Choroid plexus epithelial cell (primary cell): ENCODE measurements around the gene ALKBH3.
A peak's percentile ranks its signal among the peaks of the same experiment; 100 is the strongest.

Experiments used
- DNase-seq: peaks from one replicate; pipeline ENCODE4 v3.0.0-alpha.2; 2010; ENCODE audit warnings: low read depth
- H3K4me3 ChIP-seq: 2 replicates; pipeline ENCODE4 v1.5.1; 2011; ENCODE audit warnings: low read depth, mild to moderate bottlenecking, control low read depth, low read length, moderate library complexity
- CTCF ChIP-seq: conservative IDR thresholded peaks from 2 replicates; pipeline ENCODE4 v1.5.1; 2011; ENCODE audit warnings: low read depth, mild to moderate bottlenecking, control low read depth, inconsistent platforms, low read length, moderate library complexity

Gene ALKBH3

DNA sequence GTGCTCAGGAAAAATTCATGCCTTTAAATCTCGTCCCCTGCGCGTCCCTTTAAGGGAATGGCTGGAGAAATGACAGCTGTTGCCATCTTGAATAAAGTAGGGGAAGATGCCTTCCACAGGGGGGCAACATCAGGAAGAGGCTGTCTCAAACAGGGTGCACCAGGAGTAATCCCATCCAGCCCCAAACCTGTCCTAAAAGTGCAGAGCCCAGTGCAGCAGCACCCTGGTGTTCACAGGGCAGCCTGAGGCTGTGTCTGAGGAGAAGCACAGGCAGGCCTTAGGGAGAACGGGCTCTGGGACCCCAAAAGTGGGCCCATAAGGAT is 51.0 kb downstream of the ALKBH3 start:
- no peak for DNase-seq
- no peak overlapping the region for H3K4me3 ChIP-seq
- TF ChIP-seq CTCF, result peak; percentile 26

- TF ChIP-seq CTCF, result no peak
- no peak overlapping the region for H3K4me3 ChIP-seq
- DNase-seq, result no peak
These were observed 52.6 kb downstream of the ALKBH3 start for GRCh38 chr11:43933226-43933607.

DNA sequence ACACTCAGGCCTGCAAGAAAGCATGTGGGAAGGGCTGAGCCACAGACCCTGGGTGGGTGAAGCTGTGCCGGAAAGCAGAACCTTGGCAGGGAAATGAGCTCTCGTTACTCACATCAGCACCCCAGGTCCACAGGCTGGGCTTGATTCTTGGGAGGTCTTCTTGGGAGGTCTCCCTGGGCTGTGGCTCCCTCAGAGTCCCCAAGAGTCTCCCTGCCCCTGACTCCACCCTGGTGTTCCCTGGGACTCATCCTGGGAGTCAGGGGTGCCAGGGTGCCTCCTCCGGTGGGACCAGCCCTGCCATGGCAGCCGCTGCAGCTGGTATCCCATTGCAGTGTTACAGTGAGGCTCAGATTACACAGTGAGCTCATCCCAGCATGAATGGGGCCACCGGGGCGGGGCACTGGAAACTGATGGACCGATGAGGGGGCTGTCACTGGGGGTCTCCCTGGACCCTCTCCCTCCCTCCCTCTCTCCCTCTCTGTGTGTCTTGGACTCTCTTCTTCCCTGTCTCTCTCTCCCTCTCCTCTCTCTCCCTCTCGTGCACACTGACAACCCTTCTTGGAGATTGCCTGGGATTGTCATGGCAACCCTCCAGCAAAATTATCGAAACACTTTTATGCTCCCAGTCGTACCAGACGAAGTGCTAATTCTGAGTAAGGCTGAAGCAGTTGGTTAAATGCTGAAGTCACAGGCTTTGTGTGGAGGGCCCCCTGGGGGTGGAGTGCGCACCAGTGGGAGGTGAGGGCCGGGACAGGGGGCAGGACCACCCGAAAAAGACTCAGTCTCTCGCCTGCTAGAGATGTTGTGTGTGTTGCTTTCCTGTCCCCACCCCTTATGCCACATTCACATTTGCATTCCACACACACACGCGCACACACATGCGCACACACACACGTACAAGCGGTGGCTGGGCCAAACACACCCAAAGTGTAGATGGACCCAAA is 53.2 kb downstream of the ALKBH3 start:
- peak; percentile 45 for TF ChIP-seq CTCF
- H3K4me3 ChIP-seq, result peak overlapping the region; percentile 17
- peak; percentile 71 for DNase-seq

- no peak for DNase-seq
- no peak for TF ChIP-seq CTCF
- no peak overlapping the region for H3K4me3 ChIP-seq
These were observed 54.2 kb downstream of the ALKBH3 start for GRCh38 chr11:43934601-43935423.

DNA sequence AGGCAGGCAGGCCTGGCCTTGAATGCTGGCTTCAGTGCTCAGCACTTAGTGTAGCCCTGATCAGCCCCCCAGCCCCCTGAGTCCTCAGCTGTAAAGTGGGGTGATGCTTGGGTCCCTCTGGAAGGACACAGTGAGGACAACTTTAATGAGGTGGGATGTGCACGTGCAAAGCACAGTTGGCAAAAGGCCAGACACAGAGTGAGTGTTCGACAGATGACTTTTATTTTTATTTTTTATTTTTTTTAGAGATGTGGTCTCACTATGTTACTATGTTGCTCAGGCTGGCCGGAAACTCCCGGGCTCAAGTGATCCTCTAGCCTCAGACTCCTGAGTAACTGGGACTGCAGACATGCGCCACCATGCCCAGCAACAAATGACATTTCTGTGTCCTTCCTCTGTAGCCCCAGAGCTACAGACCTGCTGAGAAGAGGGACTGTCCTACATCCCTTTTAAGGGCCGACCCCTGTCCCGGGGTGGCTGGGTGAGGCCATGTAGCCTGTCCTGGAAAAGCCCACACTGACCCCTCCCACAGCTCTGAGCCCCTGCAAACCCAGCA is 54.9 kb downstream of the ALKBH3 start:
- DNase-seq, result no peak
- no peak for TF ChIP-seq CTCF
- no peak overlapping the region for H3K4me3 ChIP-seq

GRCh38 chr11:43936076-43936475 is 55.4 kb downstream of the ALKBH3 start:
- no peak for TF ChIP-seq CTCF
- no peak overlapping the region for H3K4me3 ChIP-seq

More at GRCh38 chr11:43936076-43936475, 55.4 kb downstream of the ALKBH3 start:
- no peak for DNase-seq
